GM18526 (cell line): ENCODE measurements around the gene DNAAF8.
A peak's percentile ranks its signal among the peaks of the same experiment; 100 is the strongest.

ENCODE experiments used
- POLR2A ChIP-seq: IDR thresholded peaks from 3 replicates; pipeline ENCODE4 v1.6.1; 2011; ENCODE audit not compliant: insufficient read length; ENCODE audit errors: extremely low read depth

DNAAF8 gene

GRCh38 chr16:4734063-4734729, at the start of gene DNAAF8, which contains the start of gene ANKS3:
DNAAF8 (plus strand) TSS chr16:4734537; CDS start chr16:4736515, 1,978 bp downstream.
ANKS3 (minus strand) TSS chr16:4734271; CDS start chr16:4730149, 4,122 bp downstream.
- peak; percentile 47 for TF ChIP-seq POLR2A

GRCh38 chr16:4684763-4685162, 49.6 kb upstream of the DNAAF8 start:
- TF ChIP-seq POLR2A, result no peak

GRCh38 chr16:4685292-4685691, 49.0 kb upstream of the DNAAF8 start:
- no peak for TF ChIP-seq POLR2A

- TF ChIP-seq POLR2A, result no peak
Measured at GRCh38 chr16:4685776-4686496, 48.4 kb upstream of the DNAAF8 start.

- no peak for TF ChIP-seq POLR2A
Measured at GRCh38 chr16:4686497-4687210, 47.7 kb upstream of the DNAAF8 start.

- no peak for TF ChIP-seq POLR2A
Measured at GRCh38 chr16:4687416-4687815, 46.9 kb upstream of the DNAAF8 start.

- TF ChIP-seq POLR2A, result no peak
Measured at GRCh38 chr16:4687946-4688673, 46.2 kb upstream of the DNAAF8 start.

- TF ChIP-seq POLR2A, result no peak
Measured at GRCh38 chr16:4688674-4689045, 45.7 kb upstream of the DNAAF8 start.

- TF ChIP-seq POLR2A, result no peak
Measured at GRCh38 chr16:4689091-4689671, 45.2 kb upstream of the DNAAF8 start.

GRCh38 chr16:4689864-4690704, 44.3 kb upstream of the DNAAF8 start:
- no peak for TF ChIP-seq POLR2A

- TF ChIP-seq POLR2A, result no peak
Measured at GRCh38 chr16:4690946-4691665, 43.2 kb upstream of the DNAAF8 start.

- TF ChIP-seq POLR2A, result no peak
Measured at GRCh38 chr16:4691666-4692412, 42.5 kb upstream of the DNAAF8 start.

GRCh38 chr16:4692460-4693295, 41.7 kb upstream of the DNAAF8 start:
- TF ChIP-seq POLR2A, result no peak
